C4-2B (cell line): ENCODE measurements around the gene ST8SIA6.

Experiments used
- ZFX ChIP-seq: fragments of 450-650 bp; IDR thresholded peaks from 2 replicates; pipeline ENCODE4 v1.6.1; 2017
- TF ChIP-seq, protein P1 (sequence below): fragments of 450-650 bp; conservative IDR thresholded peaks from 2 replicates; pipeline ENCODE4 v1.5.1; 2017; ENCODE audit warnings: mild to moderate bottlenecking

DNA sequence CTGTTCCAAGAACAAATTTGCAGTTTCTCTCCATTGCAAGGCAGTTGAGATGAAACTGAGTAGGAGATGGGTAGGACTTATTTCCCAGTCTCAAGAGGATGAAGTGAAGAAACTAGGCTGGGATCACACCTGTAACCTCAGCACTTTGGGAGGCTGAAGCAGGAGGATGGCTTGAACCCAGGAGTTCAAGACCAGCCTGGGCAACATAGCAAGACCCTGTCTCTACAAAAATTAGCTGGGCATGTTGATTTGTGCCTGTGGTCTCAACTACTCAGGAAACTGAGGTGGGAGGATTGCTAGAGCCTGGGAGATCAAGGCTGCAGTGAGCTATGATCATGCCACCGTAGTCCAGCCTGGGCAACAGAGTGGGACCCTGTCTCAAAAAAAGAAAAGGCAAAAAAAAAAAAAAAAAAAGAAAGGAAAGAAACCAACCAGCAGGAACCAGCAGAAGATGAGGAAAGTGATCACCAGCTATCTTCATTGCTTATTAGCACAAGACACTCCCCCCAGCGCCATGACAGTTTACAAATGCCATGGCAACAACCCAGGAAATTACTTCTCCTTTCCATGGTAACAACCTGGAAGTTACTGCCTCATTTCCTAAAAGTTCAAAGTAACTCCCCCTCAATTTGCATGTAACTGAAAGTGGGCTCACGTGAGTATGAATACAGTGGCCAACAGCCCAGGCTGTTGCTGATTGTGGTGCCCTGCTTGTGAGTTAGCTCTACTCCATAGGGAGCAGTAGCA is 18.3 kb upstream of the ST8SIA6 start:
- TF ChIP-seq, protein P1, sequence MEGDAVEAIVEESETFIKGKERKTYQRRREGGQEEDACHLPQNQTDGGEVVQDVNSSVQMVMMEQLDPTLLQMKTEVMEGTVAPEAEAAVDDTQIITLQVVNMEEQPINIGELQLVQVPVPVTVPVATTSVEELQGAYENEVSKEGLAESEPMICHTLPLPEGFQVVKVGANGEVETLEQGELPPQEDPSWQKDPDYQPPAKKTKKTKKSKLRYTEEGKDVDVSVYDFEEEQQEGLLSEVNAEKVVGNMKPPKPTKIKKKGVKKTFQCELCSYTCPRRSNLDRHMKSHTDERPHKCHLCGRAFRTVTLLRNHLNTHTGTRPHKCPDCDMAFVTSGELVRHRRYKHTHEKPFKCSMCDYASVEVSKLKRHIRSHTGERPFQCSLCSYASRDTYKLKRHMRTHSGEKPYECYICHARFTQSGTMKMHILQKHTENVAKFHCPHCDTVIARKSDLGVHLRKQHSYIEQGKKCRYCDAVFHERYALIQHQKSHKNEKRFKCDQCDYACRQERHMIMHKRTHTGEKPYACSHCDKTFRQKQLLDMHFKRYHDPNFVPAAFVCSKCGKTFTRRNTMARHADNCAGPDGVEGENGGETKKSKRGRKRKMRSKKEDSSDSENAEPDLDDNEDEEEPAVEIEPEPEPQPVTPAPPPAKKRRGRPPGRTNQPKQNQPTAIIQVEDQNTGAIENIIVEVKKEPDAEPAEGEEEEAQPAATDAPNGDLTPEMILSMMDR: no peak
- TF ChIP-seq ZFX: no peak
